ENCODE results near the gene FAM174B.

DNA sequence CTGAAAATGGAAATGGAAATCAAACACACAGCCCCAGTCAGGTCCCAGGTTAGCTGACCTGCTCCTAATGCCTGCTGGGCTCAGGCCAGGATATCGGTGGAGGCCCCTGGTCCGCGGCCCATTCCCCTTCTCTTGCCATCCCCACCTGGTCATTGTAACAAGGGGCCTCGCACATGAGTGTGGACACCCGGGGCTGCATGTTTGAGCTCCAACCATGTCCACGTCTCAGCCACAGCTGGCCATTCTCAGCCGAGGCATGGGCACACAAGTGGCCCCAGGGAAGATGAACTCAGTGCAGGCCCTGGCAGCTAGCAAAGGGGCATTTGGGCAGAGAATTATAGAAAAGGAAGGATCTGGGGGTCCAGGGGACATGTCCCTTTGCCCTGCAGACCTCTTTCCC is 41.7 kb downstream of the FAM174B start:
- TF ChIP-seq POLR2A (IDR thresholded peaks at IDR 0.05; ENCODE audit: low read depth, low read length): no peak
- TF ChIP-seq POLR2AphosphoS5 (IDR thresholded peaks at IDR 0.05; ENCODE audit: low read depth, low read length): no peak

Data from GM12892 (cell line).